HG03571 (cell line): ENCODE results near the gene SRM.
A peak's percentile ranks its signal among the peaks of the same experiment; 100 is the strongest.
"Not testable (repeated sequence)": the region's sequence is repeated elsewhere in the genome, so short reads cannot be mapped to it uniquely, and the experiment has no call there.

Experiments used
- ATAC-seq: cut with Tn5 transposase; IDR thresholded peaks from one replicate; pipeline ENCODE4 v1.9.1; 2021; ENCODE audit not compliant: unreplicated experiment

Gene SRM

GRCh38 chr1:11059968-11060830, at the start of gene SRM:
Gene SRM, minus strand, starts transcription at chr1:11060018. Its CDS starts 75 bp downstream, at chr1:11059943.
- ATAC-seq = peak; percentile 89

- ATAC-seq = no peak
Measured at GRCh38 chr1:11109047-11109760, 49.4 kb upstream of the SRM start.

- ATAC-seq = no peak
Measured at GRCh38 chr1:11107599-11107998, 47.8 kb upstream of the SRM start.

- ATAC-seq = no peak
Measured at GRCh38 chr1:11105586-11105985, 45.8 kb upstream of the SRM start.

- ATAC-seq = no peak
Measured at GRCh38 chr1:11101347-11101746, 41.5 kb upstream of the SRM start.

GRCh38 chr1:11100806-11101205, 41.0 kb upstream of the SRM start:
- not testable (repeated sequence) for ATAC-seq

- ATAC-seq = no peak
Measured at GRCh38 chr1:11100149-11100493, 40.3 kb upstream of the SRM start.

- ATAC-seq = peak; percentile 88
Measured at GRCh38 chr1:11099310-11100148, 39.7 kb upstream of the SRM start, which contains the start of gene EXOSC10. Gene EXOSC10, minus strand, starts transcription at chr1:11099869. Its CDS starts 38 bp downstream, at chr1:11099831.

GRCh38 chr1:11098931-11099309, 39.1 kb upstream of the SRM start:
- no peak for ATAC-seq

- not testable (repeated sequence) for ATAC-seq
Measured at GRCh38 chr1:11083784-11084183, 24.0 kb upstream of the SRM start.

- no peak for ATAC-seq
Measured at GRCh38 chr1:11080931-11081330, 21.1 kb upstream of the SRM start.

GRCh38 chr1:11078631-11079030, 18.8 kb upstream of the SRM start:
- no peak for ATAC-seq

- ATAC-seq = not testable (repeated sequence)
Measured at GRCh38 chr1:11073398-11073797, 13.6 kb upstream of the SRM start.

GRCh38 chr1:11072216-11072917, 12.5 kb upstream of the SRM start:
- ATAC-seq = no peak

GRCh38 chr1:11071463-11072215, 11.8 kb upstream of the SRM start:
- ATAC-seq = no peak

- no peak for ATAC-seq
Measured at GRCh38 chr1:11070876-11071275, 11.1 kb upstream of the SRM start.

GRCh38 chr1:11068600-11069473, 9.0 kb upstream of the SRM start:
- no peak for ATAC-seq

GRCh38 chr1:11067716-11068599, 8.1 kb upstream of the SRM start:
- no peak for ATAC-seq
